CD14-positive monocyte (primary cell): Measurements from ENCODE around the gene AOAH. TPM values are rescaled to one million over a fixed set of nuclear protein-coding genes. Genes with fewer than 3 reads are reported as not detected.
"Not testable (repeated sequence)": the region's sequence is repeated elsewhere in the genome, so short reads cannot be mapped to it uniquely, and the experiment has no call there.

Source experiments
- DNase-seq, 3 donors: peaks; one replicate each; pipeline ENCODE4 v3.0.0-alpha.2; 2011 to 2022
- H2AFZ ChIP-seq: 2 replicates; pipeline ENCODE4 v1.6.0; 2012; ENCODE audit warnings: mild to moderate bottlenecking, low read depth, low read length, inconsistent platforms; ENCODE audit not compliant: insufficient read depth, poor library complexity, severe bottlenecking
- H3K27ac ChIP-seq, 2 donors: 1 replicate in 1 of 2; 2 replicates in 1 of 2; pipeline ENCODE4 v1.5.1; 2012 to 2013; ENCODE audit warnings: low read length in 2 of 2, control low read depth in 1 of 2, inconsistent platforms in 1 of 2, low read depth in 1 of 2, mild to moderate bottlenecking in 1 of 2
- H3K27me3 ChIP-seq, 2 donors: one replicate each; pipeline versions ENCODE4 v1.6.0 to v1.6.1; 2011 to 2013; ENCODE audit warnings: low read length in 2 of 2; ENCODE audit not compliant: control insufficient read depth in 2 of 2, insufficient read depth in 2 of 2
- H3K36me3 ChIP-seq, 2 donors: replicated peaks in 1 of 2; 1 replicate in 1 of 2; 2 replicates in 1 of 2; pipeline versions ENCODE4 v1.5.1 to v1.6.1; 2012 to 2013; ENCODE audit warnings: low read length in 2 of 2, control low read depth in 1 of 2, inconsistent platforms in 1 of 2, mild to moderate bottlenecking in 1 of 2; ENCODE audit not compliant: insufficient read depth in 2 of 2, control insufficient read depth in 1 of 2
- H3K4me1 ChIP-seq, 2 donors: 1 replicate in 1 of 2; 2 replicates in 1 of 2; pipeline versions ENCODE4 v1.5.1 to v1.6.1; 2012 to 2013; ENCODE audit warnings: low read length in 2 of 2, control low read depth in 1 of 2, inconsistent platforms in 1 of 2, mild to moderate bottlenecking in 1 of 2, moderate library complexity in 1 of 2; ENCODE audit not compliant: insufficient read depth in 2 of 2, control insufficient read depth in 1 of 2
- H3K4me2 ChIP-seq: replicated peaks from 2 replicates; pipeline ENCODE3; 2012; ENCODE audit warnings: low read length, moderate library complexity, mild to moderate bottlenecking; ENCODE audit not compliant: poor library complexity, severe bottlenecking; ENCODE audit errors: extremely low read depth
- H3K4me3 ChIP-seq, 3 experiments: fragments of 200-600 bp in 1 of 3; sonication (generic) in 1 of 3; replicated peaks in 1 of 3; 1 replicate in 2 of 3; 2 replicates in 1 of 3; pipeline ENCODE4 v1.5.1; 2011 to 2013; ENCODE audit warnings: low read length in 3 of 3, mild to moderate bottlenecking in 3 of 3, control low read depth in 2 of 3, low read depth in 2 of 3, inconsistent platforms in 1 of 3, moderate library complexity in 1 of 3
- H3K79me2 ChIP-seq: 2 replicates; pipeline ENCODE4 v1.6.0; 2012; ENCODE audit warnings: mild to moderate bottlenecking, control low read depth, inconsistent platforms, low read length, moderate library complexity; ENCODE audit not compliant: insufficient read depth
- H3K9ac ChIP-seq: 2 replicates; pipeline ENCODE4 v1.6.0; 2017; ENCODE audit warnings: low read length, mild to moderate bottlenecking; ENCODE audit not compliant: insufficient read depth, poor library complexity, severe bottlenecking
- H3K9me3 ChIP-seq, 2 donors: replicated peaks in 1 of 2; 1 replicate in 1 of 2; 2 replicates in 1 of 2; pipeline versions ENCODE4 v1.5.1 to v1.6.1; 2012 to 2013; ENCODE audit warnings: low read length in 2 of 2, control low read depth in 1 of 2; ENCODE audit not compliant: control insufficient read depth in 1 of 2, insufficient read depth in 1 of 2
- H4K20me1 ChIP-seq: 2 replicates; pipeline ENCODE4 v1.6.0; 2012; ENCODE audit warnings: mild to moderate bottlenecking, low read length, control low read depth, moderate library complexity; ENCODE audit not compliant: insufficient read depth
- H3K27ac Mint-ChIP-seq, 7 donors: one replicate each; pipeline ENCODE4 v1.8.0; 2020; ENCODE audit warnings: mild to moderate bottlenecking in 7 of 7, mixed read lengths in 7 of 7, moderate library complexity in 6 of 7, inconsistent platforms in 2 of 7
- H3K27me3 Mint-ChIP-seq, 3 donors: one replicate each; pipeline ENCODE4 v1.8.0; 2021 to 2022; ENCODE audit warnings: low read depth in 3 of 3, mild to moderate bottlenecking in 3 of 3, mixed read lengths in 3 of 3, moderate library complexity in 3 of 3, inconsistent platforms in 1 of 3
- H3K36me3 Mint-ChIP-seq, 2 donors: one replicate each; pipeline ENCODE4 v1.8.0; 2020; ENCODE audit warnings: mixed read lengths in 2 of 2, inconsistent platforms in 1 of 2, mild to moderate bottlenecking in 1 of 2
- H3K4me1 Mint-ChIP-seq: one replicate; pipeline ENCODE4 v1.8.0; 2020; ENCODE audit warnings: mild to moderate bottlenecking, mixed read lengths
- H3K4me3 Mint-ChIP-seq, 2 donors: one replicate each; pipeline ENCODE4 v1.8.0; 2020; ENCODE audit warnings: mild to moderate bottlenecking in 2 of 2, mixed read lengths in 2 of 2, moderate library complexity in 1 of 2
- H3K9me3 Mint-ChIP-seq, 7 donors: one replicate each; pipeline ENCODE4 v1.8.0; 2020 to 2022; ENCODE audit warnings: mixed read lengths in 7 of 7, mild to moderate bottlenecking in 6 of 7, moderate library complexity in 6 of 7, inconsistent platforms in 2 of 7
- whole genome bisulfite sequencing: methylation state at CpG from one replicate; pipeline ENCODE4 v1.1.5; 2013; ENCODE audit warnings: missing lambda C conversion rate; ENCODE audit not compliant: insufficient coverage; 5-methylcytosine and 5-hydroxymethylcytosine counted together
- intact Hi-C, 2 donors: fragments of 100-400 bp; cut with micrococcal nuclease; formaldehyde crosslinking; loops; one replicate each; pipeline versions ENCODE4 v1.15.0 to v1.15.1; 2023
- polyA plus RNA-seq, 3 donors: library from polyadenylated mRNA; depleted of rRNA in 1 of 3; unstranded in 2 of 3; stranded (reverse) in 1 of 3; fragments of 300-500 nt in 2 of 3; fragments of >200 nt in 1 of 3; fragmentation: Illumina TruSeq in 2 of 3; gene quantifications; 1 replicate in 2 of 3; 2 replicates in 1 of 3; pipeline ENCODE4 v1.2.3, GENCODE V29; 2012 to 2021
- TF ChIP-seq, protein P1 (sequence below): fragments of 200-600 bp; IDR thresholded peaks from one replicate; pipeline ENCODE4 v1.8.0; 2022; ENCODE audit warnings: antibody characterized with exemption, mild to moderate bottlenecking

AOAH gene
- polyA plus RNA-seq, 3 donors, result 305 to 467 (median 349) TPM

DNA sequence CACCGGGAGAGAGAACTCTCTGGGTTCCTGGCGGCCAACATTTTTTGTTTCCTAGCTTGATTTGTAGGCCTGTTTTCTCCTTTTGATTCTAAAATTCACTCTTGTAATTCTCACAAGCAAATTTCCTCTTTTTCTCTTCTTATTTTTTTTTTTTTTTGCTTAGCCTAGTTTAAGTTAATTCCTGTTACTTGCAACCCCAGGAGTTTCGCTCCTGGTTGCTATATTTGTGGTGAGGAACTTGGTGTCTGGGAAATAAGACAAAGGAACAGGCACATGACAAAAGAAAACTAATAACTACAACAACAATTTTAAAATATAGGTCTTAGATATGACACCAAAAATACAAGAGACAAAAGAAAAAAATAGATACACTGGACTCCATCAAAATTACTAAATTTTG is 6.7 kb downstream of the AOAH start:
- peak overlapping the region; percentile 34 to 95 (median 51) for H3K4me3 ChIP-seq
- H3K9me3 Mint-ChIP-seq, result peaks cover 0 to 4% (median 0%) of the 10 kb centered on the region in 7 donors
- H3K4me1 ChIP-seq, result peaks cover 39 to 58% of the 10 kb centered on the region in 2 donors
- H3K27ac ChIP-seq, result peak overlapping the region; percentile 86 to 88
- H3K27me3 ChIP-seq, result no peaks in the 10 kb centered on the region
- DNase-seq, result peak in 2 of 3 donors; percentile 58 to 60
- TF ChIP-seq, protein P1, sequence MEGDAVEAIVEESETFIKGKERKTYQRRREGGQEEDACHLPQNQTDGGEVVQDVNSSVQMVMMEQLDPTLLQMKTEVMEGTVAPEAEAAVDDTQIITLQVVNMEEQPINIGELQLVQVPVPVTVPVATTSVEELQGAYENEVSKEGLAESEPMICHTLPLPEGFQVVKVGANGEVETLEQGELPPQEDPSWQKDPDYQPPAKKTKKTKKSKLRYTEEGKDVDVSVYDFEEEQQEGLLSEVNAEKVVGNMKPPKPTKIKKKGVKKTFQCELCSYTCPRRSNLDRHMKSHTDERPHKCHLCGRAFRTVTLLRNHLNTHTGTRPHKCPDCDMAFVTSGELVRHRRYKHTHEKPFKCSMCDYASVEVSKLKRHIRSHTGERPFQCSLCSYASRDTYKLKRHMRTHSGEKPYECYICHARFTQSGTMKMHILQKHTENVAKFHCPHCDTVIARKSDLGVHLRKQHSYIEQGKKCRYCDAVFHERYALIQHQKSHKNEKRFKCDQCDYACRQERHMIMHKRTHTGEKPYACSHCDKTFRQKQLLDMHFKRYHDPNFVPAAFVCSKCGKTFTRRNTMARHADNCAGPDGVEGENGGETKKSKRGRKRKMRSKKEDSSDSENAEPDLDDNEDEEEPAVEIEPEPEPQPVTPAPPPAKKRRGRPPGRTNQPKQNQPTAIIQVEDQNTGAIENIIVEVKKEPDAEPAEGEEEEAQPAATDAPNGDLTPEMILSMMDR, result no peak
- H3K4me1 Mint-ChIP-seq, result peaks cover 83% of the 10 kb centered on the region
- WGBS, result no CpG with 5 or more reads among the region's 3 CpGs
- peak overlapping the region; percentile 57 for H2AFZ ChIP-seq
- H3K36me3 Mint-ChIP-seq, result peaks cover 37 to 53% of the 10 kb centered on the region in 2 donors
- no peaks in the 10 kb centered on the region for H3K27me3 Mint-ChIP-seq
- peaks cover 23% of the 10 kb centered on the region for H4K20me1 ChIP-seq
- peak overlapping the region; percentile 85 to 97 (median 93) for H3K27ac Mint-ChIP-seq
- H3K9ac ChIP-seq, result peak overlapping the region; percentile 63
- H3K4me2 ChIP-seq, result peak overlapping the region; percentile 99
- peak overlapping the region; percentile 64 to 83 for H3K4me3 Mint-ChIP-seq
- intact Hi-C loops, result no loop called here
- peaks cover 0 to 6% of the 10 kb centered on the region in 2 donors for H3K36me3 ChIP-seq
- no peaks in the 10 kb centered on the region for H3K9me3 ChIP-seq
- H3K79me2 ChIP-seq, result peaks cover 76% of the 10 kb centered on the region

DNA sequence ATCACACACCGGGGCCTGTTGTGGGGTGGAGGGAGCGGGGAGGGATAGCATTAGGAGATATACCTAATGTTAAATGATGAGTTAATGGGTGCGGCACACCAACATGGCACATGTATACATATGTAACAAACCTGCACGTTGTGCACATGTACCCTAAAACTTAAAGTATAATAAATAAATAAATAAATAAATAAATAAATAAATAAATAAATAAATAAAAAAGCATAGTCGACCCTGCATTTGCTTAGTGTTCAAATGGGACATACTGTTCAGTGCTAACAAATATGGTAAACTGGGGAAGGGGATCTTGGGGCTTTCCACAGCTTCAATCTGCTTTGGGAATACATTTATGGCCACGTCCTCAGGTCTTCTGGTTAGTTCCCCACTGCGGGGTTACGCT is 7.5 kb downstream of the AOAH start:
- H3K4me3 ChIP-seq, result peak overlapping the region; percentile 34 to 95 (median 51)
- not testable (repeated sequence) for H2AFZ ChIP-seq

More for the DNA sequence above, 7.5 kb downstream of the AOAH start:
- peak overlapping the region; percentile 85 to 97 (median 93) for H3K27ac Mint-ChIP-seq
- Histone ChIP-seq H3K9ac (peak overlapping the region; percentile 63), H3K79me2 (peaks cover 76% of the 10 kb centered on the region), H4K20me1 (peaks cover 31% of the 10 kb centered on the region), H3K4me1 (peaks cover 37 to 58% of the 10 kb centered on the region in 2 donors), H3K4me2 (peak overlapping the region; percentile 99), H3K27ac (peak overlapping the region; percentile 86 to 88), H3K36me3 (peaks cover 0 to 12% of the 10 kb centered on the region in 2 donors)
- peaks cover 36 to 58% of the 10 kb centered on the region in 2 donors for H3K36me3 Mint-ChIP-seq
- peak in 1 of 3 donors; percentile 12 for DNase-seq
- intact Hi-C loops, H3K27me3 ChIP-seq, H3K9me3 Mint-ChIP-seq, H3K9me3 ChIP-seq, H3K27me3 Mint-ChIP-seq: not testable (repeated sequence)
- peak overlapping the region; percentile 64 to 83 for H3K4me3 Mint-ChIP-seq
- peaks cover 83% of the 10 kb centered on the region for H3K4me1 Mint-ChIP-seq
- 67% methylated on average over 1 of the region's 8 CpGs for WGBS
